SJCRH30 (cell line): ENCODE results near the gene WDFY4. TPM values are rescaled to one million over a fixed set of nuclear protein-coding genes. Genes with fewer than 3 reads are reported as not detected.

Experiments
- DNase-seq, 2 experiments: peaks; one replicate each; pipeline ENCODE4 v3.0.0-alpha.2; 2015 to 2020
- H3K27ac ChIP-seq: fragments of 250-450 bp; sonication (Bioruptor Pico); 2 replicates; pipeline ENCODE4 v1.5.1; 2020; ENCODE audit warnings: mild to moderate bottlenecking, moderate library complexity
- H3K27me3 ChIP-seq: fragments of 250-450 bp; sonication (Bioruptor Pico); 2 replicates; pipeline ENCODE4 v1.5.1; 2020; ENCODE audit warnings: mild to moderate bottlenecking, moderate library complexity
- H3K36me3 ChIP-seq: fragments of 250-450 bp; sonication (Bioruptor Pico); 2 replicates; pipeline ENCODE4 v1.5.1; 2020; ENCODE audit warnings: mild to moderate bottlenecking, moderate library complexity
- H3K4me1 ChIP-seq: fragments of 250-450 bp; sonication (Bioruptor Pico); 2 replicates; pipeline ENCODE4 v1.5.1; 2020; ENCODE audit warnings: mild to moderate bottlenecking, moderate library complexity
- H3K4me3 ChIP-seq: fragments of 250-450 bp; sonication (Bioruptor Pico); 2 replicates; pipeline ENCODE4 v1.5.1; 2020; ENCODE audit warnings: mild to moderate bottlenecking, moderate library complexity
- H3K9me3 ChIP-seq: fragments of 250-450 bp; sonication (Bioruptor Pico); replicated peaks from 2 replicates; pipeline ENCODE4 v1.5.1; 2020; ENCODE audit warnings: mild to moderate bottlenecking, moderate library complexity
- total RNA-seq: library from RNA; depleted of rRNA; stranded (reverse); fragments of >200 nt; shearing (Covaris generic); gene quantifications from 2 replicates; pipeline ENCODE4 v1.2.3, GENCODE V29; 2014

Gene WDFY4
- total RNA-seq, 1 experiment from 2014 or later: not detected

GRCh38 chr10:48910548-48910947 is 225.9 kb downstream of the WDFY4 start:
- no peaks in the 10 kb centered on the region for H3K36me3 ChIP-seq
- H3K9me3 ChIP-seq: no peaks in the 10 kb centered on the region
- no peaks in the 10 kb centered on the region for H3K4me1 ChIP-seq
- H3K27me3 ChIP-seq: no peaks in the 10 kb centered on the region
- H3K4me3 ChIP-seq: no peak overlapping the region
- DNase-seq: no peak
- H3K27ac ChIP-seq: no peak overlapping the region

GRCh38 chr10:48913674-48914073 is 229.0 kb downstream of the WDFY4 start:
- DNase-seq: no peak
- no peaks in the 10 kb centered on the region for H3K4me1 ChIP-seq
- no peaks in the 10 kb centered on the region for H3K9me3 ChIP-seq
- H3K4me3 ChIP-seq: no peak overlapping the region
- no peaks in the 10 kb centered on the region for H3K27me3 ChIP-seq
- no peak overlapping the region for H3K27ac ChIP-seq
- H3K36me3 ChIP-seq: no peaks in the 10 kb centered on the region

GRCh38 chr10:48923748-48924147 is 239.1 kb downstream of the WDFY4 start:
- Histone ChIP-seq H3K27me3 (no peaks in the 10 kb centered on the region), H3K4me3 (no peak overlapping the region), H3K9me3 (no peaks in the 10 kb centered on the region), H3K4me1 (no peaks in the 10 kb centered on the region), H3K27ac (no peak overlapping the region), H3K36me3 (no peaks in the 10 kb centered on the region)
- DNase-seq: no peak

GRCh38 chr10:48924988-48925387 is 240.3 kb downstream of the WDFY4 start:
- DNase-seq: no peak
- Histone ChIP-seq H3K36me3 (no peaks in the 10 kb centered on the region), H3K27ac (no peak overlapping the region), H3K4me1 (no peaks in the 10 kb centered on the region), H3K9me3 (no peaks in the 10 kb centered on the region), H3K27me3 (no peaks in the 10 kb centered on the region), H3K4me3 (no peak overlapping the region)

- no peak overlapping the region for H3K4me3 ChIP-seq
- no peaks in the 10 kb centered on the region for H3K9me3 ChIP-seq
- no peaks in the 10 kb centered on the region for H3K4me1 ChIP-seq
- H3K27ac ChIP-seq: no peak overlapping the region
- no peak for DNase-seq
- no peaks in the 10 kb centered on the region for H3K36me3 ChIP-seq
- no peaks in the 10 kb centered on the region for H3K27me3 ChIP-seq
Observed at GRCh38 chr10:48926255-48926654, 241.6 kb downstream of the WDFY4 start.

- no peaks in the 10 kb centered on the region for H3K9me3 ChIP-seq
- no peaks in the 10 kb centered on the region for H3K27me3 ChIP-seq
- DNase-seq: no peak
- no peaks in the 10 kb centered on the region for H3K36me3 ChIP-seq
- H3K4me3 ChIP-seq: no peak overlapping the region
- H3K4me1 ChIP-seq: no peaks in the 10 kb centered on the region
- no peak overlapping the region for H3K27ac ChIP-seq
Observed at GRCh38 chr10:48926764-48927540, 242.3 kb downstream of the WDFY4 start.

- Histone ChIP-seq H3K36me3 (no peaks in the 10 kb centered on the region), H3K27me3 (no peaks in the 10 kb centered on the region), H3K27ac (no peak overlapping the region), H3K4me1 (no peaks in the 10 kb centered on the region), H3K9me3 (no peaks in the 10 kb centered on the region), H3K4me3 (no peak overlapping the region)
- DNase-seq: no peak
Observed at GRCh38 chr10:48929413-48929990, 244.8 kb downstream of the WDFY4 start.

GRCh38 chr10:48931188-48931587 is 246.5 kb downstream of the WDFY4 start:
- Histone ChIP-seq H3K9me3 (no peaks in the 10 kb centered on the region), H3K4me3 (no peak overlapping the region), H3K27me3 (no peaks in the 10 kb centered on the region), H3K4me1 (no peaks in the 10 kb centered on the region), H3K27ac (no peak overlapping the region), H3K36me3 (no peaks in the 10 kb centered on the region)
- no peak for DNase-seq

GRCh38 chr10:48932831-48933664 is 248.4 kb downstream of the WDFY4 start:
- Histone ChIP-seq H3K9me3 (no peaks in the 10 kb centered on the region), H3K36me3 (no peaks in the 10 kb centered on the region), H3K27me3 (no peaks in the 10 kb centered on the region), H3K4me1 (no peaks in the 10 kb centered on the region), H3K27ac (no peak overlapping the region), H3K4me3 (no peak overlapping the region)
- no peak for DNase-seq

GRCh38 chr10:48934672-48935501 is 250.2 kb downstream of the WDFY4 start:
- H3K27ac ChIP-seq: no peak overlapping the region
- H3K9me3 ChIP-seq: no peaks in the 10 kb centered on the region
- H3K4me1 ChIP-seq: no peaks in the 10 kb centered on the region
- H3K4me3 ChIP-seq: no peak overlapping the region
- H3K36me3 ChIP-seq: no peaks in the 10 kb centered on the region
- H3K27me3 ChIP-seq: no peaks in the 10 kb centered on the region
- DNase-seq: no peak

GRCh38 chr10:48935577-48935976 is 250.9 kb downstream of the WDFY4 start:
- no peak for DNase-seq
- no peaks in the 10 kb centered on the region for H3K27me3 ChIP-seq

GRCh38 chr10:48937796-48938195 is 253.1 kb downstream of the WDFY4 start:
- Histone ChIP-seq H3K27ac (no peak overlapping the region), H3K27me3 (no peaks in the 10 kb centered on the region), H3K36me3 (no peaks in the 10 kb centered on the region), H3K9me3 (no peaks in the 10 kb centered on the region), H3K4me3 (no peak overlapping the region), H3K4me1 (no peaks in the 10 kb centered on the region)
- DNase-seq: no peak

More at GRCh38 chr10:48935577-48935976, 250.9 kb downstream of the WDFY4 start:
- H3K4me1 ChIP-seq: no peaks in the 10 kb centered on the region
- no peak overlapping the region for H3K27ac ChIP-seq
- H3K4me3 ChIP-seq: no peak overlapping the region
- no peaks in the 10 kb centered on the region for H3K36me3 ChIP-seq
- no peaks in the 10 kb centered on the region for H3K9me3 ChIP-seq

GRCh38 chr10:48938281-48938680 is 253.6 kb downstream of the WDFY4 start:
- Histone ChIP-seq H3K4me1 (no peaks in the 10 kb centered on the region), H3K9me3 (no peaks in the 10 kb centered on the region), H3K4me3 (no peak overlapping the region), H3K27me3 (no peaks in the 10 kb centered on the region), H3K36me3 (no peaks in the 10 kb centered on the region), H3K27ac (no peak overlapping the region)
- DNase-seq: no peak

GRCh38 chr10:48938990-48939536 is 254.4 kb downstream of the WDFY4 start:
- H3K27ac ChIP-seq: no peak overlapping the region
- H3K9me3 ChIP-seq: no peaks in the 10 kb centered on the region
- no peaks in the 10 kb centered on the region for H3K27me3 ChIP-seq
- H3K36me3 ChIP-seq: no peaks in the 10 kb centered on the region
- H3K4me3 ChIP-seq: no peak overlapping the region
- no peaks in the 10 kb centered on the region for H3K4me1 ChIP-seq
- no peak for DNase-seq
